GM18502 (cell line): Measurements from ENCODE around the gene FGF19.

Experiments used
- ATAC-seq: cut with Tn5 transposase; IDR thresholded peaks from one replicate; pipeline ENCODE4 v1.9.1; 2021; ENCODE audit warnings: mild to moderate bottlenecking; ENCODE audit not compliant: unreplicated experiment, poor library complexity

The FGF19 gene

DNA sequence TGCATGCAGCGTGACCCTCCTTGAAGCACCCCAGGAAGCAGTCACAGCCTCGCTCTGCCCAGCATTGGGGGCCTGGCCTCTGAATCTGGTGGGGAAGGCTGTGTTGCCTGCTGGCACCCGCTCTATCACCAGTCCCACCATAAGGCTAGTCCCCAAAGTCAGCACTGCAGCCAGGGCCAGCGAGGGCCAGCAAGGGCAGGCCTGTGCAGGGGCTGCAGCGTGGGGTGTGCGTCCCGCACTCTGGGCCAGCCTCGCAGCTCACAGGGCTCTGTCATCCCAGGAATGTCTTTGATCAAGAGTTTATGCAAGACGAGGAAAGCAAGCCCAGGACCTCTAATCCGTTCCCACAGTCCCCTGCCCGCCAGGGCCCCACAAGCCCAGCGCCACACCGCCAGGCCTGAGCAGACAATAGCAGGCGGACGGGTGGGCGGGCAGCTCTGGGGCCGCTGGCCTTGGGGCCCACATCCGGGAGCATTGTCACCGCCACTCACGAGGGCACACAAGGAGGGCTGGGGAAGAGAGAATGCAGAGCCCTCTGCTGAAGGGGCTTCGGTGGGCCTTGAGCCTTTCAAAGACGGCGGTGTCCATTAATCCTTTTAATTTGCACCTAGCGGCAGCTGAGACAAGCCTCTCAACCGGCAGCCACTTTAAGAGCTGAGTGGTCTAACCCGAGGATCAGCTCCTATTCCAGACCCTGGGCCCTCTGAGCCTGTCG, 45.8 kb downstream of the FGF19 start:
- ATAC-seq = no peak

DNA sequence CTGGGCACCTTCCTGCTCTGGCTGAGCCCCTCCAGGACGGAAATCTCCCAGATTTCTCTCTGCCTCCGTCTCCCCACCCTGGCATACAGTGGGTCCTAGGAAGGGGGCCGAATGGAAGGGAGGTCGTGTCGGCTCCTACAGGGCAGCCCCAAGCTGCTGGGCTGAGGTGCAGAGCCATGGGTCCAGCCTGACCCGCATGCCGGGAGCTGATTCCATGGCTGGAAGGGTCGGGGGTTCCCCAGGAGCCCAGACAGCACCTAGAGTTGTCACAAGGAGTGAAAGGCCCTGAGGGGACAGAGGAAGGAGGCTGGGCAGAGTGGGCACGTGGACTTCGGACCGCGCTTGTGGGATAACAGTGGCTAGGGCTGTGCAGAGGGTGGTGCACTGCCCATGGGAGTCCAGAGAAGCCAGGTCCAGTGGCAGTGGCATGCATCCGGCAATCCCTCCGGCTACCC, 46.3 kb downstream of the FGF19 start:
- ATAC-seq = no peak

DNA sequence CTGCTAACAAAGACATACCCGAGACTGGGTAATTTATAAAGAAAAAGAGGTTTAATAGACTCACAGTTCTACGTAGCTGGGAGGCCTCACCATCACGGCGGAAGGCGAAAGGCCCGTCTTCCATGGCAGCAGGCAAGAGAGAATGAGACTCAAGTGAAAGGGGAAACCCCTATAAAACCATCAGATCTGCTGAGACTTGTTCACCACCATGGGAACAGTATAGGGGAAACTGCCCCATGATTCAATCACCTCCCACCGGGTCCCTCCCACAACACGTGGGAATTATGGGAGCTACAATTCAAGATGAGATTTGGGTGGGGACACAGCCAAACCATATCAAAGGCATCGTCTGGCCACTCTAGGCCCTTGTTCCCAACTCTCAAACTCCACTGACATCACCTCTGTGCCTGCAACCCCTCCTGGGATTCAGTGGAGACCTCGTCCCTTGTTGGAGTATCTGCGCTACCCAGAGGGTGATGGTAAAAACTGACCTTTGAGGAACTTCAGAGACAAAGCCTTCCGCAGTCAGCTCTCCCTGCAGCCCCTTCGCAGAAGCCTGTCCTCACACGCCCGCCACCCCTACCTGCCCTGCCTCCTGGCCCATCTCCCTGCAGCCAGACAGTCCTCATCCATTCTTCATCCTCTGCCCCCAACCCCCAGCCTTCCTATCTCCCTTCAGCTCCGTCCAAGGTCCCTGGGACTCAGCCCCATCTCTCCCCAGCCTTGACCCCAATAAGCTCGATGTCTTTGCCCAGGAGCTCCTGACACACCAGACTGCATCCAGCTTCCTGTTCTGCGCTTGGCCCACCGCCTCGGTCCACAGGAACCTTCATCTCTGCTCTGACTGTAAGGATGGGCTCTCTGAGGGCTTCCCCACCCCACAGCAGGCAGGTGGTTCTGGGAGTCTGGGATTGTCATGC, 47.0 kb downstream of the FGF19 start:
- ATAC-seq = no peak

DNA sequence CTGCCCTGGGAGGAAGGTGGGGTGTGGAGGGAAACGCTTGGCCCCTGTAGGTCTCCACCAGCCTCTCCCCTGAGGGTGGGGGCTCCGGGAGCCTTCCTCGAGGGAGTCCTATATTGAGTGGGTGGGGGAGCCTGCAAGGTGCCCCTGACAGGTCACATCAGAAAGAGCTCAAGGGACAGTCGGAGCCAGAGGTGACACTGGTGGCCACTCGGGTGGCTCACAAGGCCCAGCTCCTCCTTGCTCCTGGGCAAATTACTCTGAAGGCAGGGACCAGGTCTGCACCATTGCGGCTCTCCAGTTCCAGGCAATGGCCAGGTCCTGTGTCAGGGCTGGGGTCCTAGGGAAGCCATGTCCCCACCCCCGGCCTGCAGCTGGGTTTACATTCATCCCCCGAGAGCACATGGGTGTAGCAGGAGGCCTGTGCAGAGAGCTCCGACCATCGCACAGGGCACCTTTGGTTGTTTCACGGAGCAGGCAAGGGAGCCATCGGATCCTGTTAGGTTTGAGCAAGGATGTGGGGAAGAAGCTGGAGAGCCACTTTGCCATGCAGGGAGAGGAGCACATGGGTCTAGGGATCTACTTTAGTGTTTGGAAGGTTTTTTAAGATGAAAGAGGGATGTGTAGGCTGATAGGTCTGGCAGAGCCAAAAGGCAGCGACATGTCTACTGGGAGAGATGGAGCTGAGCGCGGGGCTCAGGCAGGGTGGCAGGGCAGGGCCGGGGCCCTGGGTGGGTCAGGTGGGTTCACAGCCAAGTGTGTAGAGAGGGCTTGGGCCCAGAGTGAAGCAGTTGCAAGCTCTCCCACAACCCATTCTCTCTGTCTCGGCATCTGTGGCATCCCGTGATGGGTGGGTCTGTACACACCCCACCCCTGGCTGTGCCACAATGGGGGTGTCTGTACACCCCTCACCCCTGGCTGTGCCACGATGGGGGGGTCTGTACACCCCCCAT, 48.1 kb downstream of the FGF19 start:
- ATAC-seq = no peak

DNA sequence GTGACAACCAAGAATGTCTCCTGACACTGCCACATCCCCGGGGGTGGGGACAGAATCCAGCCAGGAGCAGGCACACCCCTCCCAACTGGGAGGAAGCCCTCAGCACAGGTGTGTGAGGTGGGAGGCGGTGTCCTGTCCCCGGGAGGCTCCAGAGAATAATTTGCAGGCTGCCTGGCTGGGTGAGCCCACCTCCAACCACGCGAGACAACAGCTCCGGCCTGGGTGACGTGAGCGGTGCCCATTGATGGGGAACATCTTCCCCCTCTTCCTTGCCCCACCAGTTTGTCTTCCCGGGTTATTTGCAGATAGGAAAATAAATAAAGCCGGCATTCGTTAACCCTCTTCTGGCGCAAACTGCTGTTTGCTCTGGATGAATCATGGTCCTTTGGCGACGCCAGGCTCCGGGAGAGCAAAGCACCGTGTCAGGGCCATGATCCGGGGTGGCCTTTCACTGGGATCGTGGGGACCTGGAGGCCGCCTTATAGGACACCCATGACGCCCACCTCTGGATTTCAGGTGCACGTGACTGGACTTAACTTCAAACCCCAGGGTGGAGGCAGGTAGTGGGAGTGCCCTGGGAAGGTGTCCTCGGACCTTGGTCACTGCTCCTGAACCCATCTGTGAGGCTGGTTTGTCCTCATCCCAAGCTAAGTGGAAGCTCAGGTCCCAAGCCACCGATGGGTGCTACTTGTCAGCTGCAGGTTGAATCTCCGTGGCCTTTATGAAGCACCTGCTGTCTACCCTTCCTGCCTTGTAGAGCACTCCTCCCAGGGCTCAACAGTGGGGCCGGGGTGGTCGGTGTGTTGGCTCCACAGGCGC, 49.0 kb downstream of the FGF19 start:
- no peak for ATAC-seq

DNA sequence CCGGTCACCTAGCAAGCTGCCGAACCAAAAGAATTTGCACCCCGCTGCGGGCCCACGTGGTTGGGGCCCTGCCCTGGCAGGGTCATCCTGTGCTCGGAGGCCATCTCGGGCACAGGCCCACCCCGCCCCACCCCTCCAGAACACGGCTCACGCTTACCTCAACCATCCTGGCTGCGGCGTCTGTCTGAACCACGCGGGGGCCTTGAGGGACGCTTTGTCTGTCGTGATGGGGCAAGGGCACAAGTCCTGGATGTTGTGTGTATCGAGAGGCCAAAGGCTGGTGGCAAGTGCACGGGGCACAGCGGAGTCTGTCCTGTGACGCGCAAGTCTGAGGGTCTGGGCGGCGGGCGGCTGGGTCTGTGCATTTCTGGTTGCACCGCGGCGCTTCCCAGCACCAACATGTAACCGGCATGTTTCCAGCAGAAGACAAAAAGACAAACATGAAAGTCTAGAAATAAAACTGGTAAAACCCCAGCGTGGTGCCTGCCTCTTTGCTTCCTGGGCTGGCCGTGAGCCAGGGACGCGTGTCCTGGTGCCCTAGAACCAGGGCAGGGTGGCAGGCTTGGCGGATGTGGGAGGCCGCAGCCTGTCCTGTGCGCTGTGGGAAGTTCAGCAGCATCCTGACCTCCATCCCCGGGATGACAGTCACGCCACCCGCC, 49.7 kb downstream of the FGF19 start:
- ATAC-seq = no peak

DNA sequence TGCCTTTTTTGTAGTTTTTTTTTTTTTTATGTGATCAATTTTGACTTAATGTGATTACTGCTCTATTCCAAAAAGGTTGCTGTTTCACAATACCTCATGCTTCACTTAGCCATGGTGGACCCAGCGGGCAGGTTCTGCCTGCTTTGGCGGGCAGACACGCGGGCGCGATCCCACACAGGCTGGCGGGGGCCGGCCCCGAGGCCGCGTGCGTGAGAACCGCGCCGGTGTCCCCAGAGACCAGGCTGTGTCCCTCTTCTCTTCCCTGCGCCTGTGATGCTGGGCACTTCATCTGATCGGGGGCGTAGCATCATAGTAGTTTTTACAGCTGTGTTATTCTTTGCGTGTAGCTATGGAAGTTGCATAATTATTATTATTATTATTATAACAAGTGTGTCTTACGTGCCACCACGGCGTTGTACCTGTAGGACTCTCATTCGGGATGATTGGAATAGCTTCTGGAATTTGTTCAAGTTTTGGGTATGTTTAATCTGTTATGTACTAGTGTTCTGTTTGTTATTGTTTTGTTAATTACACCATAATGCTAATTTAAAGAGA, 50.3 kb downstream of the FGF19 start:
- ATAC-seq = no peak

DNA sequence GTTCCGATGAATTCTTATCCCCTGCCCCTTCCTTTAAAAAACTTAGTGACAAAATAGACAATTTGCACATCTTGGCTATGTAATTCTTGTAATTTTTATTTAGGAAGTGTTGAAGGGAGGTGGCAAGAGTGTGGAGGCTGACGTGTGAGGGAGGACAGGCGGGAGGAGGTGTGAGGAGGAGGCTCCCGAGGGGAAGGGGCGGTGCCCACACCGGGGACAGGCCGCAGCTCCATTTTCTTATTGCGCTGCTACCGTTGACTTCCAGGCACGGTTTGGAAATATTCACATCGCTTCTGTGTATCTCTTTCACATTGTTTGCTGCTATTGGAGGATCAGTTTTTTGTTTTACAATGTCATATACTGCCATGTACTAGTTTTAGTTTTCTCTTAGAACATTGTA, 50.8 kb downstream of the FGF19 start:
- no peak for ATAC-seq

DNA sequence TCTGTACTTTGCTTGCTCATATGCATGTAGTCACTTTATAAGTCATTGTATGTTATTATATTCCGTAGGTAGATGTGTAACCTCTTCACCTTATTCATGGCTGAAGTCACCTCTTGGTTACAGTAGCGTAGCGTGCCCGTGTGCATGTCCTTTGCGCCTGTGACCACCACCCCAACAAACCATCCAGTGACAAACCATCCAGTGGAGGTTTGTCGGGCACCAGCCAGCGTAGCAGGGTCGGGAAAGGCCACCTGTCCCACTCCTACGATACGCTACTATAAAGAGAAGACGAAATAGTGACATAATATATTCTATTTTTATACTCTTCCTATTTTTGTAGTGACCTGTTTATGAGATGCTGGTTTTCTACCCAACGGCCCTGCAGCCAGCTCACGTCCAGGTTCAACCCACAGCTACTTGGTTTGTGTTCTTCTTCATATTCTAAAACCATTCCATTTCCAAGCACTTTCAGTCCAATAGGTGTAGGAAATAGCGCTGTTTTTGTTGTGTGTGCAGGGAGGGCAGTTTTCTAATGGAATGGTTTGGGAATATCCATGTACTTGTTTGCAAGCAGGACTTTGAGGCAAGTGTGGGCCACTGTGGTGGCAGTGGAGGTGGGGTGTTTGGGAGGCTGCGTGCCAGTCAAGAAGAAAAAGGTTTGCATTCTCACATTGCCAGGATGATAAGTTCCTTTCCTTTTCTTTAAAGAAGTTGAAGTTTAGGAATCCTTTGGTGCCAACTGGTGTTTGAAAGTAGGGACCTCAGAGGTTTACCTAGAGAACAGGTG, 51.8 kb downstream of the FGF19 start:
- no peak for ATAC-seq

DNA sequence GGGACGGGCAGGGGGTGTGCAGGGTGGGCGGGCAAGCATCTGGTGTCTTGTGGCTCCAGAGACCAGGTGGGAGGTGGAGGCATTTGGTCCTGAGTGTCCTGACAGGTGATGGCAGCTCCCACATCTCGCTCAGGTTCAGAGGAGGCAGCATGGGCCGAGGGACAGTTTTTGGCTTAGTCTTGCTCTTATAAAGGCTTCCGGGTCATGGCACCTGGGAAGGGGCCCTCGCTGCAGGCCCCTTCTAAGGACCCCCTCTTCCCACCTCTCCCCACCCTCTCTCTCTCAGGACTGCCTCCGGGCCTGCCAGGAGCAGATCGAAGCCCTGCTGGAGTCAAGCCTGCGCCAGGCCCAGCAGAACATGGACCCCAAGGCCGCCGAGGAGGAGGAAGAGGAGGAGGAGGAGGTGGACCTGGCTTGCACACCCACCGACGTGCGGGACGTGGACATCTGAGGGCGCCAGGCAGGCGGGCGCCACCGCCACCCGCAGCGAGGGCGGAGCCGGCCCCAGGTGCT, 52.9 kb downstream of the FGF19 start:
- no peak for ATAC-seq

DNA sequence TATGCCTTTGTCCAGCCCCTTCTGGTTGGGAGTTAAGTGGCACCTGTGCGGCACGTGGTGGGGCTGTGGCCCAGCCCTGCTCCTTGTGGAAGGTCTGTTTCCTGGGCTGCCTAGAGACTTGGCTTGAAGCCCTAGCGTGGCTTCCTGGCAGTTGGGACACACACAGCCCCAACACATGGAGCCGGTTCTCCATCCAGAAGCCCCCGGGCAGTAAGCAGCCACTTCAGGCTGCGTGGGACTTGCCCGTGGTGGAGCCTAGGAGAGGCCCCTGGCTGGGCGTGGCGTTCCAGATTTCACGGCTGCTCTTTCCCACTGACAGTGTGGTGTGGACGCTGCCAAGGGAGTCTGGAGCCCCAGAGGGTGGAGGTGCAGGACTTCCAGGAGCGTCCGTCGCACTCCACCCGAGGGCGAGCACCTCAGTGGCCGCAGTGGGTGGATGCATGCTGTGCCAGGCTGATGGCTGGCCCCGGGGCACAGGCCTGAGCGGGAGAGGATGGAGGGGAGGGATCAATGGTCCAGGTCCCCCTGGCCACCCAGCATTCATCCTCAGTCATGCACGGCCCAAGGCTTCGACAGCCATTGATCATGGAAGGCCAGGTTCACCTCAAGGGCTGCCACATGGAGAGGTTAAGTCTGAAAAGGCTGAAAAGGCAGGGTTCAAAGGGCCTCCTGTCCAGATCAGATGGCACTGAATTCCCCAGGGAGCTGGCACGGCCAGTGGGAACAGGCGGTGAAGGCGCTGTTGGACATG, 53.6 kb downstream of the FGF19 start:
- no peak for ATAC-seq

DNA sequence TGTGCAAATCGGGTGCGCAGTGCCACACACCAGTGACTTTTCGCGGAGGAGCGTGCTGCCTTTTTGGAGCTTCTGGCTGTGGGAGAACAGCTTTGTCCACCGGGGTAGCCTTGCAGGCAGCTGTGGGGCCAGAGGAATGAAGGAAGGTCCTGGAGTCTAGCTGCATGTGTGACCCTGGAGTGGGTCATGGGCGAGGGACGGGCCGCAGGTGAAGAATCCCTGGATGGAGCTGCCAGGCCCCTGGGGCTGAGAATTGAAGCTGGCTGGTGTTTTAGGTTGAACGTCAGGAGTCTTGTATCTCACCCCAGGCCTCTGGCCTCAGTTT, 54.3 kb downstream of the FGF19 start:
- ATAC-seq = no peak

DNA sequence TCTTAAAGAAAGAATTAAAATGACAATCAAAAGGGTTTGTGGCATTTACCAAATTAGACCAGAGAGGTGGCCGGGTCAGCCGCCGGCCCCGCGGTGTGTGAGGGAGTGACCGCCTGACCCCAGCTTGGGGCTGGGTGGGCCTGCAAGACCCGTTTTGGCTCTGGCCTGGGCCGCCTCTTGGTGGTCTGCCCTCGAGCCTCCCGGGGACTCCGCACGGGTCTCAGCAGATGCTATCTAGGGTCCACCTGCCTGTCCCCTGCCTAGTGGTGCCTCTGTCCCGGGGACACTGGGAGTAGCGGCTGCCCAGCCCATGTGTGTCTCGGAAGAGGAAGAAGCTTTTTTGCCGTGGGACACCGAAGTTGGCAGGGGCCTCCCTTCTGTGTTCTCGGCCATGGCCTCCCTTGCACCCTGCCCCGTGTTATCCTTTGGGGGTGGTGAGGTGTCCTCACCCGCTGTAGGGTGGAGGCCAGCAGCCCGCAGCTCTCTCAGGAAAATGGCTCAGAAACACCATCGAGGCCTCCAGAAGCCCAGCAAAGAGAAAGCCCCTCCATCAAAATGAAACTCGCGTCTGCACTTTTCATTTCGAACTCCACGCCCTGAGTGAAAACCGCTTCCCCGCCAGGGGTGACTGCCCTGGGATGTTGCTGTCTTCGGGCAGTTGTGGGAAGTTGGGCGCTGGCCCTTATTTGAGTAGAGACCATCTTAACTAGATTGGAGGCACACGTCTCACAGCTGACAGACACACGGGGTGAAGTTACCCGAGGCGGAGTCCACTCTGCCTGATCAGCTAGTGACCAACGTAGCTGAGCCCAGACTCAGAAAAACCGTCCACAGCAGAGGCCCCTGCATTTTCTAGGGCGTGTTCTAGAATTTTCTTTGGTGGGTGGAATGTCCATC, 54.9 kb downstream of the FGF19 start:
- no peak for ATAC-seq
